ENCODE results near the gene CPT2.

DNA sequence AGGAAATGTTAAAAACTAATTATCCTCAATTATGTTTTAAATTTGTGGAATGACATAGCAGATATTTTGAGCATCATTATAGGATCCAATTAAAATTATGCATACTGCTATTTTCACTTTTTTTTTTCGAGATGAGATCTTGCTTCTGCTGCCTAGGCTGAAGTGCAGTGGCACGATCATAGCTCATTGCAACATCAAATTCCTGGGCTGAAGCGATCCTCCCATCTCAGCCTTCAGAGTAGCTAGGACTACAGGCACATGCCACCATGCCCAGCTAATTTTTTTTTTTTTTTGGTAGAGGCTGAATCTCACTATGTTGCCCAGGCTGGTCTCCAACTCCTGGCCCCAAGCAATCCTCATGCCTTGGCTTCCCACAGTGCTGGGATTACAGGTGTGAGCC lies 42.9 kb upstream of the CPT2 start:
- TF ChIP-seq EZH2 (IDR thresholded peaks at IDR 0.05; ENCODE audit: insufficient read depth, poor library complexity, severe bottlenecking) (no peak), EZH2phosphoT487 (IDR thresholded peaks at IDR 0.05; ENCODE audit: insufficient read depth, low read depth) (no peak)

All from GM23248 (cell line).